Liver (tissue), 3 donors: ENCODE results near the gene GIMAP5.
A peak's percentile ranks its signal among the peaks of the same experiment; 100 is the strongest.

Experiments used
- ATF3 ChIP-seq: IDR thresholded peaks from 2 replicates; pipeline ENCODE4 v1.6.1; 2016; ENCODE audit warnings: antibody characterized with exemption
- CTCF ChIP-seq: fragments of 150-350 bp; IDR thresholded peaks from 2 replicates; pipeline ENCODE4 v1.5.1; 2017; ENCODE audit warnings: improper control_type of control experiment, low read depth, low read length; ENCODE audit not compliant: missing input control
- EGR1 ChIP-seq, 2 donors: IDR thresholded peaks; 2 replicates each; pipeline ENCODE4 v1.6.1; 2016 to 2018; ENCODE audit warnings: antibody characterized with exemption in 2 of 2, low read depth in 2 of 2
- GABPA ChIP-seq, 2 donors: IDR thresholded peaks in 1 of 2; conservative IDR thresholded peaks in 1 of 2; 2 replicates each; pipeline ENCODE4 v1.6.1; 2016; ENCODE audit warnings: antibody characterized with exemption in 2 of 2, mild to moderate bottlenecking in 1 of 2, moderate library complexity in 1 of 2
- HNF4A ChIP-seq, 2 donors: conservative IDR thresholded peaks; 2 replicates each; pipeline ENCODE4 v1.6.1; 2016; ENCODE audit warnings: antibody characterized with exemption in 2 of 2, mild to moderate bottlenecking in 2 of 2
- JUND ChIP-seq, 2 donors: IDR thresholded peaks; 2 replicates each; pipeline ENCODE4 v1.6.1; 2016; ENCODE audit warnings: antibody characterized with exemption in 2 of 2
- MAX ChIP-seq: IDR thresholded peaks from 2 replicates; pipeline ENCODE4 v1.6.1; 2016; ENCODE audit warnings: antibody characterized with exemption
- RAD21 ChIP-seq, 2 donors: IDR thresholded peaks; 2 replicates each; pipeline ENCODE4 v1.6.1; 2016; ENCODE audit warnings: antibody characterized with exemption in 2 of 2, mild to moderate bottlenecking in 2 of 2
- REST ChIP-seq: IDR thresholded peaks from 2 replicates; pipeline ENCODE4 v1.6.1; 2016; ENCODE audit warnings: antibody characterized with exemption, mild to moderate bottlenecking
- TAF1 ChIP-seq: conservative IDR thresholded peaks from 2 replicates; pipeline ENCODE4 v1.6.1; 2016; ENCODE audit warnings: antibody characterized with exemption, mild to moderate bottlenecking
- YY1 ChIP-seq: IDR thresholded peaks from 2 replicates; pipeline ENCODE4 v1.6.1; 2016; ENCODE audit warnings: antibody characterized with exemption, mild to moderate bottlenecking
- ZBTB33 ChIP-seq: IDR thresholded peaks from 2 replicates; pipeline ENCODE4 v1.6.1; 2016; ENCODE audit warnings: antibody characterized with exemption
- donor health status: healthy.
- donor health status: healthy.

GRCh38 chr7:150753239-150753638 lies 16.0 kb downstream of the GIMAP5 start:
- TF ChIP-seq MAX (peak; percentile 27), ZBTB33 (no peak), YY1 (no peak), CTCF (no peak), GABPA (IDR thresholded peaks at IDR 0.05 in 1 of 2, conservative IDR thresholded peaks at IDR 0.05 in 1 of 2) (no peak), REST (no peak), TAF1 (no peak), RAD21 (IDR thresholded peaks at IDR 0.05) (no peak), JUND (IDR thresholded peaks at IDR 0.05) (no peak), EGR1 (IDR thresholded peaks at IDR 0.05; ENCODE audit: low read depth in 2 of 2) (no peak), HNF4A (conservative IDR thresholded peaks at IDR 0.05) (no peak), ATF3 (no peak)
